B cell (primary cell): ENCODE results near the gene WDR7. TPM values are rescaled to one million over a fixed set of nuclear protein-coding genes. Genes with fewer than 3 reads are reported as not detected.

Experiments
- ATAC-seq: fragments of 200-7000 bp; cut with Tn5 transposase; one replicate; pipeline ENCODE4 v1.10.0; 2021; ENCODE audit warnings: low read depth, mild to moderate bottlenecking, moderate number of reproducible peaks, moderate library complexity
- CTCF ChIA-PET: fragments of 350-600 bp; sonication (Branson Sonifier 250); formaldehyde crosslinking; loops from one replicate; lab custom pipeline; 2021; ENCODE audit warnings: antibody characterized with exemption, inconsistent platforms; lab: Charles Lee
- POLR2A ChIA-PET: fragments of 350-600 bp; sonication (Branson Sonifier 250); formaldehyde crosslinking; loops from one replicate; lab custom pipeline; 2021; ENCODE audit warnings: antibody characterized with exemption; lab: Charles Lee
- DNase-seq: peaks from one replicate; pipeline ENCODE4 v3.0.0; 2013
- H2AFZ ChIP-seq: 2 replicates; pipeline ENCODE4 v1.6.1; 2012; ENCODE audit warnings: mild to moderate bottlenecking, low read depth, low read length; ENCODE audit not compliant: insufficient read depth, poor library complexity, severe bottlenecking
- H3K27ac ChIP-seq, 2 donors: 1 replicate in 1 of 2; 2 replicates in 1 of 2; pipeline ENCODE4 v1.5.1; 2012 to 2013; ENCODE audit warnings: low read length in 2 of 2, mild to moderate bottlenecking in 2 of 2, moderate library complexity in 1 of 2
- H3K27me3 ChIP-seq, 4 experiments: fragments of 200-600 bp in 1 of 4; sonication (generic) in 1 of 4; replicated peaks in 1 of 4; 1 replicate in 2 of 4; 2 replicates in 2 of 4; pipeline versions ENCODE4 v1.6.1 to v1.7.0; 2013 to 2016; ENCODE audit warnings: low read length in 3 of 4, mild to moderate bottlenecking in 2 of 4, mixed read lengths in 1 of 4, moderate library complexity in 1 of 4; ENCODE audit not compliant: insufficient read depth in 4 of 4, control insufficient read depth in 3 of 4; ENCODE audit errors: control extremely low read depth in 1 of 4
- H3K36me3 ChIP-seq, 2 experiments: replicated peaks in 1 of 2; 1 replicate in 1 of 2; 2 replicates in 1 of 2; pipeline versions ENCODE4 v1.6.1 to v1.7.1; 2013; ENCODE audit warnings: low read length in 1 of 2; ENCODE audit not compliant: insufficient read depth in 2 of 2, control insufficient read depth in 1 of 2; ENCODE audit errors: control extremely low read depth in 1 of 2, extremely low read depth in 1 of 2
- H3K4me1 ChIP-seq, 2 donors: fragments of 200-600 bp in 1 of 2; sonication (generic) in 1 of 2; 1 replicate in 1 of 2; 2 replicates in 1 of 2; pipeline versions ENCODE4 v1.5.1 to v1.6.1; 2013 to 2017; ENCODE audit warnings: low read length in 2 of 2; ENCODE audit not compliant: control insufficient read depth in 2 of 2, insufficient read depth in 2 of 2
- H3K4me2 ChIP-seq: replicated peaks from 2 replicates; pipeline ENCODE3; 2012; ENCODE audit warnings: mild to moderate bottlenecking, low read depth, low read length; ENCODE audit not compliant: poor library complexity, severe bottlenecking
- H3K4me3 ChIP-seq, 5 experiments: fragments of 200-600 bp in 1 of 5; sonication (generic) in 1 of 5; 1 replicate in 3 of 5; 2 replicates in 2 of 5; pipeline versions ENCODE4 v1.5.1 to v1.7.0; 2011 to 2016; ENCODE audit warnings: low read length in 4 of 5, mild to moderate bottlenecking in 4 of 5, low read depth in 2 of 5, control low read depth in 1 of 5, moderate library complexity in 1 of 5; ENCODE audit not compliant: insufficient read depth in 1 of 5; ENCODE audit errors: control extremely low read depth in 1 of 5, extremely low read depth in 1 of 5
- H3K79me2 ChIP-seq: fragments of 200-600 bp; sonication (generic); one replicate; pipeline ENCODE4 v1.6.0; 2016; ENCODE audit warnings: low read length; ENCODE audit not compliant: control insufficient read depth, insufficient read depth
- H3K9ac ChIP-seq: fragments of 200-600 bp; sonication (generic); 2 replicates; pipeline ENCODE4 v1.6.1; 2017; ENCODE audit warnings: mild to moderate bottlenecking, low read length, moderate library complexity
- H3K9me3 ChIP-seq, 3 donors: one replicate each; pipeline versions ENCODE4 v1.6.1 to v1.7.1; 2013; ENCODE audit warnings: low read length in 2 of 3; ENCODE audit not compliant: control insufficient read depth in 2 of 3, insufficient read depth in 1 of 3; ENCODE audit errors: control extremely low read depth in 1 of 3
- H4K20me1 ChIP-seq: 2 replicates; pipeline ENCODE4 v1.6.0; 2012; ENCODE audit warnings: mild to moderate bottlenecking, low read length; ENCODE audit not compliant: insufficient read depth, control insufficient read depth, poor library complexity, severe bottlenecking
- H3K27ac Mint-ChIP-seq: one replicate; pipeline ENCODE4 v1.8.0; 2021; ENCODE audit warnings: mixed read lengths
- H3K27me3 Mint-ChIP-seq: one replicate; pipeline ENCODE4 v1.8.0; 2021; ENCODE audit warnings: mixed read lengths
- H3K4me1 Mint-ChIP-seq: one replicate; pipeline ENCODE4 v1.8.0; 2021; ENCODE audit warnings: mixed read lengths
- H3K4me3 Mint-ChIP-seq: one replicate; pipeline ENCODE4 v1.8.0; 2021; ENCODE audit warnings: mixed read lengths
- H3K9me3 Mint-ChIP-seq: one replicate; pipeline ENCODE4 v1.8.0; 2022; ENCODE audit warnings: mixed read lengths; ENCODE audit not compliant: insufficient read depth
- CTCF ChIP-seq: fragments of 200-600 bp; IDR thresholded peaks from one replicate; pipeline ENCODE4 v1.8.0; 2022; ENCODE audit warnings: antibody characterized with exemption, mild to moderate bottlenecking
- EZH2 ChIP-seq: IDR thresholded peaks from 2 replicates; pipeline ENCODE4 v1.6.1; 2012; ENCODE audit warnings: borderline replicate concordance, low read depth, mild to moderate bottlenecking, moderate library complexity, low read length; ENCODE audit not compliant: insufficient read depth, poor library complexity, severe bottlenecking
- WGBS: methylation state at CpG from one replicate; pipeline ENCODE4 v1.1.5; 2013; ENCODE audit warnings: missing lambda C conversion rate; ENCODE audit not compliant: insufficient coverage; 5-methylcytosine and 5-hydroxymethylcytosine counted together
- intact Hi-C: fragments of 100-400 bp; cut with micrococcal nuclease; formaldehyde crosslinking; loops from one replicate; pipeline ENCODE4 v1.10.0; 2022
- polyA plus RNA-seq: library from polyadenylated mRNA; depleted of rRNA; stranded (reverse); fragments of >200 nt; gene quantifications from 2 replicates; pipeline ENCODE4 v1.2.3, GENCODE V29; 2012
- total RNA-seq, 2 donors: library from RNA; stranded (reverse); fragments of 120-200 nt in 1 of 2; gene quantifications; 1 replicate in 1 of 2; 2 replicates in 1 of 2; pipeline versions ENCODE4 v1.2.3 to v1.2.4, GENCODE V29; 2013 to 2022

WDR7 gene
- total and polyA plus RNA-seq, 2 donors (not counting 1 experiment from before 2014, with no cell fraction given) = 5.5 to 45.0 TPM

GRCh38 chr18:56977771-56978170 lies 326.6 kb downstream of the WDR7 start:
- Histone ChIP-seq H3K4me3 (no peak overlapping the region), H3K79me2 (no peaks in the 10 kb centered on the region), H3K27me3 (no peaks in the 10 kb centered on the region), H3K9ac (no peak overlapping the region), H3K4me1 (no peaks in the 10 kb centered on the region), H2AFZ (no peak overlapping the region), H4K20me1 (no peaks in the 10 kb centered on the region), H3K4me2 (no peak overlapping the region), H3K9me3 (no peaks in the 10 kb centered on the region), H3K36me3 (no peaks in the 10 kb centered on the region), H3K27ac (no peak overlapping the region)
- DNase-seq (no peak), ATAC-seq (no peak)
- Mint-ChIP-seq H3K4me3 (no peak overlapping the region), H3K4me1 (peaks cover 3% of the 10 kb centered on the region), H3K9me3 (no peaks in the 10 kb centered on the region), H3K27me3 (no peaks in the 10 kb centered on the region), H3K27ac (no peak overlapping the region)
- CTCF ChIA-PET = no interaction called here
- POLR2A ChIA-PET = no interaction called here
- no peak for TF ChIP-seq EZH2
- TF ChIP-seq CTCF = no peak
- intact Hi-C loops = no loop called here
- WGBS = no CpG with 5 or more reads among the region's 2 CpGs

GRCh38 chr18:56980151-56980550 lies 329.0 kb downstream of the WDR7 start:
- no CpG with 5 or more reads among the region's 3 CpGs for WGBS
- no peaks in the 10 kb centered on the region for H3K27me3 Mint-ChIP-seq
- H3K4me1 Mint-ChIP-seq = peaks cover 4% of the 10 kb centered on the region
- H3K9me3 Mint-ChIP-seq = no peaks in the 10 kb centered on the region
- ChIA-PET CTCF (no interaction called here), POLR2A (no interaction called here)
- no peak overlapping the region for H3K27ac Mint-ChIP-seq
- Histone ChIP-seq H3K27ac (no peak overlapping the region), H3K79me2 (no peaks in the 10 kb centered on the region), H3K9me3 (no peaks in the 10 kb centered on the region), H3K36me3 (no peaks in the 10 kb centered on the region), H3K4me1 (no peaks in the 10 kb centered on the region), H4K20me1 (no peaks in the 10 kb centered on the region), H2AFZ (no peak overlapping the region), H3K9ac (no peak overlapping the region), H3K4me3 (no peak overlapping the region), H3K27me3 (no peaks in the 10 kb centered on the region), H3K4me2 (no peak overlapping the region)
- ATAC-seq (no peak), DNase-seq (no peak)
- TF ChIP-seq EZH2 = no peak
- no peak for TF ChIP-seq CTCF
- intact Hi-C loops = no loop called here
- H3K4me3 Mint-ChIP-seq = no peak overlapping the region
